Muscle of back (tissue), 11 donors: Measurements from ENCODE around the gene ATP10A. TPM values are rescaled to one million over a fixed set of nuclear protein-coding genes. Genes with fewer than 3 reads are reported as not detected.
"Not testable (repeated sequence)": the region's sequence is repeated elsewhere in the genome, so short reads cannot be mapped to it uniquely, and the experiment has no call there.

Experiments used
- DNase-seq, 3 donors: peaks; one replicate each; pipeline versions ENCODE4 v3.0.0 to v3.0.0-alpha.2; 2013
- polyA plus RNA-seq, 10 donors: library from polyadenylated mRNA; unstranded; fragments of 120-200 nt; gene quantifications; one replicate each; pipeline ENCODE4 v1.2.1, GENCODE V29; 2013; ENCODE audit not compliant: insufficient read length in 10 of 10

The ATP10A gene
- polyA plus RNA-seq, 10 donors, result 2.3 to 4.1 (median 2.8) TPM

DNA sequence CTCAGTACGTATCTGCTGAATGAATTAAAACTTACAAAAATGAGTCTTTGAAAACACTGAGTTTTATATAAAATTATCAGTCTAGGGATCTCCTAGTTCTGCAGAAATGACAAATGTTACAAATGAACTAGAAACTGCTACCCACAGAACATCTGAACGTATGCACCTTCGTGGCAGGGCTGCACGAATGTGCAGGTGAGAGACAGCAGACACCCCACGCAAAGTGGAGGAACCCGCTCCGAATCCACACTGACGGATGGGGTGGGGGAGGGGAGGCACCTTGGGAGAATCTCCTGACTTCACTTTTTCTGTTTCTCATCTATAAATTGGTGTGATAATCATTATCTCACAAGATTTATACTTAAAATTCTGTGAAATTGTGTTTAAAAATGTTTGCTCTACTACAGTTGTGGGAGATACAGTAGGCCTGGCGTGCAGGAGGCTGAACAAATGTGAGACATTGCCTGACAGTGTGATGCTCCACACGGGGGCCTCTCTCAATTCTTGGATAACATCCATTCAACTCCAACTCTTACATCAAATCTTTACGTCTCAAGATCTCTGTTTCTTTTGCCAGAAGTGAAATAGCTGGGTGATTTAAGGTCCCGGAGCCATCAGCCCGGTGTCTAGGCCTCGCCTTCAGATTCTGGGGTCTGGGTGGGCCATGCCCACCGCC lies 86.9 kb downstream of the ATP10A start:
- DNase-seq, result peak in 1 of 3 donors; percentile 46

DNA sequence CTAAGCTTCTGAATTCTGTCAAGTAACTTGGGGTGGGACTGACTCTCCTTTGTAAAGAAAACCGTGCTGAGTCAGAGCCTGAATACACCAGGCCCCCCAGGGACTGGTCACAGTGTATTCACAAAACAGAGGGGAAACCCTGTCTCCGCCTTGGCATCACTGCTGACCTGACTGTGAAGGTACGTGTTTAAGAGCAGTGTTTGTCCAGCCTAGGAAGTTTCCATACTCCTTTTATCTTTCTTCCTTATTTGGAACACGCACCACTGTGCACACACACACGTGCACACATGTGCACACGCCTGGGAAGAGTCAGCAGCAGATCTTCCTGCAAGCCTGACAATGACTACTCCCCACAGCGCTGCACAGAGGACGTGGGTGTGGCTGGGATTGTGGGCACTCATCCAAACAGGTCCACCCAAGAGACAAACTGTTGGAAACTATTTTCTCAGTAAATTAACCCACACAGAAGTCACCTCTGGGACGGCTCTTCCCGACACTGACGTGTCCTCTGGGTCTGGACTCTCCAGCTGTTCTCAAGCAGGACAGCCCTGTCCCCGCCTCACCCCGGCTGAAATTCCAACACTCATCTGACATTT lies 87.7 kb downstream of the ATP10A start:
- peak; percentile 65 to 85 (median 82) for DNase-seq

DNA sequence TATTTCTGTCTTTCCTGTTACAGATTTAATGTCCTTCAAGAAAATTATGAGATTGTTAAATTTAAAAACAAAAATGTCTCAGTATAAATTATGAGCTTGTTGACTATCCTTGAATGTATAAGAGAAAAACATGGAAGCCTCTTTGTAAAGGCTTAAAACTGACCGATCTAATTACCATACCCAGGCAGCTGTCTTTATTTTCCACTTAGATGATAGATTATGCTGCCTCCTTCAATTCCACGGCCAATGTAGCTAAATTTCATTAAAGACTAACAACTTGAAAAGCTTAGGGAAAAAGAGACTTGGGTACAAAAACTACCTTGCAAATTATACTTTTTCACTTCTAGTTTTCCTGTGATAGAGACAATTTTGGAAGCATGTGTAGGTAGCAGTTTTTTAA lies 88.3 kb downstream of the ATP10A start:
- no peak for DNase-seq

DNA sequence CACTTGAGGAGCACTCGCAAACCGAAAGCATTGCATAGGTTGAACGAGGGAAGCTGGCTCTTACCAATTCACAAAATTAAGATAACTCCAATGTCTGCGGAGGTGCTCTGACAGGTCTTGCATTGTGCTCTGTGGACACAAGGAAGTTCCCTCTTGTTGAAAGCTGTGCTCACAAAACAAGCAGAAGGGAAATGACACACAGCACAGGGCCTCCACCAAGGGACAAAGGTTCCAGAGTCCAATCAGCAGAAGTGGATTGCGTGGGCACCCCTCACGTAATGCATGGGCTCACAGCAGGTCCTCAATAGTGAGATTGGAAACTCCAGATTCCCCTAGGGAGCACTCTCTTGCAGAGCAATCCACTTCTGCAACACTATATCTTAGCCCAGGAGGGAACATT lies 89.9 kb downstream of the ATP10A start:
- DNase-seq, result no peak

DNA sequence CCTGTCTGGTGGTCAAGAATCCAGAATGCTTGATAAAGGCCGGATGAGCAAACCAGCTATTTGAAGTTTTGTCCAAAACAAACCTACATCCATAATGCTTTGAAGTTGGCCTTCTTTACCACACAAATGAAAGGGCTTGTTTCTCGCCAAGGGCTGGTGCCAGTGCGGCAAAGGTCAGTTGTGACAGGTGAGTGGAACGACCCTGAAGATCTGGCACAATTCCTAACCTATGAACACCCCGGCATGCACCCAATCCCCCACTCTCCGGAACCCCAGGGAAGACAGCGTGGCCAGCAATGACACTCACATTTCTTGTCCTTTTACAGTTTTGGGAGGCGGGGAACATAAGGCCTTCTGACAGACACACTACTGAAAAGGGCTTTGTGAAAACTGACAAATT lies 90.6 kb downstream of the ATP10A start:
- DNase-seq, result no peak

GRCh38 chr15:25771736-25772135 lies 91.4 kb downstream of the ATP10A start:
- not testable (repeated sequence) for DNase-seq

DNA sequence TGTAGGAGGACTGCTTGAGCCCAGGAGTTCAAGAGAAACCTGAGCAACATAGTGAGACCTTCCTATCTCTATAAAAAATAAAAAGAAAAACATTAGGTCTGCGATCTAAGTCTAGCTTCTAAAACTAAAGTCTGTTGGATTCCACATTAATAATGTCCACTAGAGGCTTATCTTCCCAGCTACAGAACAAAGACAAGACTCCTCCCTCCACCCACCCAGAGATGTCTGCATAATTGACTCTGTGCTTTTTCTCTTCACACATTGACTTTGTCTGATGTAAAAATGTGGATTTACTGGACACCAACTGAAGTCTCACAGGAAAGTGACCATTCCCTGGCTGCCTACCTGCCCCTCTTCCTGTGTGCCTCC lies 91.8 kb downstream of the ATP10A start:
- no peak for DNase-seq

GRCh38 chr15:25770618-25771337 lies 92.3 kb downstream of the ATP10A start:
- DNase-seq, result no peak

- DNase-seq, result no peak
Measured at GRCh38 chr15:25770031-25770430, 93.1 kb downstream of the ATP10A start.

- no peak for DNase-seq
Measured at GRCh38 chr15:25768271-25768670, 94.9 kb downstream of the ATP10A start.

DNA sequence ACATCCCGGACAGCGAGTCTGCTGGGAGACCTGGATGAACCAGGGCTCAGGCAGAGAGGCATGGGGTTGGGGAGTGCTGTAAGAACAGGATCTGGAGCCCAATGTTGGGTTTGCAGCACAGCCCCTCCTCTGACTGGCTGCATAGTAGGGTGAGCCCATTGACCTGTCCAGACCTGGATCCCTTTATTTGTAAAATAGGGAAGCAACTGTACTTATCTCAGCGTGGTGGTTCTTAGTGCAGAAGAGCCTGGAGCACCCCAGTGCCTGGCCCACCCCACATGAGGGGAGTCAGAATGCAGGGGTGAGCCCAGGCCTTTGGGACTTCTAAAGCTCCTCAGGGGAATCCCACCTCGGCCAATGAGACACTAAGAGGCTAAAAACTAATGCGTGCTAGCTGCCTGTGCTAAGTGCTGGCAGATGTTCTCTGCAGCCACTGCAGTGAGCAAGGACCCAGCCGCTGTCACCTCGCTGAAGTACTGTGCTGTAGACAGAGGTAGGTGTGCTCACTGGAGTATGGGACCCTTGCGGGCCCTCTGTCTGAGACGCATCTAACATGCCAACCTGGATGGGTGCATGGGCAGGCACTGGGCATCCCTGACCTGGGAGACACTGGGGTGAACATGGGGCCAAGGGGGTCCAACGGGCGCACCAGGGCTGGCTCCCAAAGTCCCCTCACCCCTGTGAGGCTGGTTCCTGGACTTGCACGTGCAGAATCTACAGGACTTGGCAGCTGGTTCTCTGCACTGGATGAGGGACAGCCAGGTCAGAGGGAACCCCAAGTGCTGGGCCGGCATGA lies 95.6 kb downstream of the ATP10A start:
- no peak for DNase-seq

DNA sequence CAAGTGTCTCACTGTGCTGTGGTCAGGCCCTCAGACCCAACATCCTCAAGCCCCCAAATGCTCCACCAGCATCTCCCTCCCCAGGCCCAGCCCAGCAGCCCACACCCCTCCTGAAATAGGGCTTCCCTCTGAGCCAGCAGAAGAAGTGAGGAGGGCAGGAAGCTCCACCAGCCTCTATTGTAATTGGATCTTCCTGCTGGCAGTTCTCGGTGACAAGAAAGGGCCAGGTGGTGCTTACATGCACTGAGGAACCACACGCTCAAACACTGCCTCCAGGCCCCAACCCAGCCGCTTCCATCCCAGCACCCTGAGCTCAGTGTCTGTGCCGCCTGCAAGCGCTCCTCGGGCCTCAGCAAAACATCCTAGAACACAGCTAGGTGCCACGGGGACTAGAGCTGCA lies 96.7 kb downstream of the ATP10A start:
- peak in 2 of 3 donors; percentile 22 to 28 for DNase-seq

DNA sequence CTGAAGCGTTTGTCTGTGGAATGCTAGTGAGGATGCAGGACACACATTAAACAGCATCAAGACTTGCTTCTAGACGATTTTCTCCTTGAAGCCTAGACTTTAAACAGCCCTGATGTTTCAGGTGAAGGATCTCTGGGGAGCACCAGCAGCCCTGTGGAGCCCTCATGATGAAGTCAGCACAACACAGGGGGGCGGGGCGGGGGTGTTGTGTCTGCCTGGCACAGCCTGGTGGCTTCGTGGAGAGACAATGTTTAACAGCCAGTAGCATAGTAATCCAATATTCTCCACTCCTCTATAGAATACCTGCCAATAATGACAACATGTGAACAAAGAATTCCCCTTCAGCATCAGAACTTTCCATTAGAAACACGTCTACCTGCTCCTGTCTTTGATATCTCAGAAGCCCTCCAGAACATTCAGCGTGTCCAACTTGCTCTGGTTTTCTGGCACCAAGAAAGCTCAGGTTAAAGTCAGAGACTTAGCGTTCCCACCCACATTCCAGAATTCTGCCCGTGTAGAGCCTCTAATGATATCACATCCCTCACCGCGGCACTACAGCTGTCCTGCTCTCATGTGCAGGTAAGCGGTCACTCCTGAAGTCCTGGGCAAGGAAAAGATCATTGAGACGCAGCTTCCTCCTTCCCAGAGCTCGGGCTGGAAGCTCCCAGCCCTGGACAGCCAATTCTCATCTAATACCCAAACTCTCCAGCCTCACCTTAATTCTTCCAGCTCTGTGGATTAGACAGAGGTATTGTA lies 98.0 kb downstream of the ATP10A start:
- no peak for DNase-seq

- no peak for DNase-seq
Measured at GRCh38 chr15:25763954-25764353, 99.2 kb downstream of the ATP10A start.

- no peak for DNase-seq
Measured at GRCh38 chr15:25763331-25763751, 99.8 kb downstream of the ATP10A start.

DNA sequence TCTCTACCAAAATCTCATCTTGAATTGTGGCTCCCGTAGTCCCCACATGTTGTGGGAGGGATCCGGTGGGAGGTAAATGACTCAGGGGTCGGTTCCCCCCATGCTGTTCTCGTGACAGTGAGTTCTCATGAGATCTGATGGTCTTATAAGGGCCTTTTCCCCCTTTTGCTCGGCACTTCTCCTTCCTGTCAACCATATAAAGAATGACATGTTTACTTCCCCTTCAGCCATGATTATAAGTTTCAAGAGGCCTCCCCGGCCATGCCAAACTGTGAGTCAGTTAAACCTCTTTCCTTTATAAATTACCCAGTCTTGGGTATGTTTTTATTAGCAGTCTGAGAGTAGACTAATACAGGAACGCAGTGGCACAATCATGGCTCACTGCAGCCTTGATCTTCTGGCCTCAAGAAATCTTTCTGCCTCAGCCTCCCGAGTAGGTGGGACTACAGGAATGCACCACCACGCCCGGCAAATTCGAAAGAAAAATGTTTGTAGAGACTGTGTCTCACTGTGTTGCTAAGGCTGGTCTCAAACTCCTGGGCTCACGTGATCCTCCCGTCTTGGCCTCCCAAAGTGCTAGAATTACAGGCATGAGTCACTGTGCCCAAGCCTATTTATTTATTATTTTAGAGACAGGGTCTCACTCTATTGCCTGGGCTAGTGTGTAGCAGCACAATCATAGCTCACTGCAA lies 101.0 kb downstream of the ATP10A start:
- no peak for DNase-seq

GRCh38 chr15:25759421-25759820 lies 103.7 kb downstream of the ATP10A start:
- DNase-seq, result no peak

DNA sequence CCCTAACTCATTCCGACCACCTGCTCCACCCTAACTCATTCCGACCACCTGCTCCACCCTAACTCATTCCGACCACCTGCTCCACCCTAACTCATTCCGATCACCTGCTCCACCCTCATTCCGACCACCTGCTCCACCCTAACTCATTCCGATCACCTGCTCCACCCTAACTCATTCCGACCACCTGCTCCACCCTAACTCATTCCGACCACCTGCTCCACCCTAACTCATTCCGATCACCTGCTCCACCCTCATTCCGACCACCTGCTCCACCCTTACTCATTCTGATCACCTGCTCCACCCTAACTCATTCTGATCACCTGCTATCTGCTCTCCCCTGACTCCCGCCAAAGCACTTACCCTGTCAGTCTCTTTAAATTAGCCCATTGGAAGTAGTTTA lies 104.5 kb downstream of the ATP10A start:
- DNase-seq, result not testable (repeated sequence)

DNA sequence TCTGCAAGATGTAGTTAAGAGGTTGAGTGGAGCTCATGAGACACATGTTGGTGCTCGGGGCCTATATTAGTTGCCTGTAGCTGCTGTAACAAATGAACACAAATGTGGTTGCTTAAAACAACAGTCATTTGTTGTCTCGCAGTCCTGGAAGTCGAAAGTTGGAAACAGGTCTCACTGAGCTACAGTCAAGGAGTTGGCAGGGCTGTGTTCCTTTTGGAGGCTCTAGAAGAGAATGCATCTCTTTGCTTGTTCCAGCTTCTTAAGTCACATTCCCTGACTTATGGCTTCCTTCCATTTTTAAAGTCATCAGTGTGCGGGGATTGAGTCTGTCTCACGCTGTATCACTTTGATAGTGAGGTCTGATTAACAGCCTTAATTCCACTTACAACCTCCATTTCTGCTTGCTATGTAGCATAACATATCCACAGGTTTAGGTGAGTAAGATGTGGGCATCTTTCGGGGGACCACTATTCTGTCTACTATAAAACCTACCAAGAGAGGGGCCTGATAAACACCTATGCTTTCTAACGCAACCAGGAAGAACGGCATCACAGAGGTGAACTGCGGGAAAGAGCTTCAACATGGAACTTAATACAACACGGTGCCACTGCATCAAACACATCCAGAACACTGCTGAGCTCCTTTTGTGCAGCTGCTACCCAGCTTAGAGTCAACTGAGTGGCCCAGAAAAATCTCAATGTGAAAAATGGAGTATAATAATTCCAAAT lies 119.4 kb downstream of the ATP10A start:
- DNase-seq, result peak in 2 of 3 donors; percentile 27 to 53
